Smooth muscle cell (in vitro differentiated cells): ENCODE results near the gene CEACAM4. TPM values are rescaled to one million over a fixed set of nuclear protein-coding genes. Genes with fewer than 3 reads are reported as not detected.

Experiments
- DNase-seq: peaks from one replicate; lab custom pipeline; 2025; ENCODE audit not compliant: unreplicated experiment; lab: John Stamatoyannopoulos, UW
- H2AFZ ChIP-seq: fragments of 200-600 bp; sonication (generic); 2 replicates; pipeline ENCODE4 v1.6.0; 2016; ENCODE audit warnings: antibody characterized with exemption, low read depth, mild to moderate bottlenecking
- H3F3A ChIP-seq: fragments of 200-600 bp; sonication (generic); 2 replicates; pipeline ENCODE4 v1.6.0; 2017; ENCODE audit warnings: antibody characterized with exemption, low read depth
- H3K27ac ChIP-seq: fragments of 200-600 bp; sonication (generic); 2 replicates; pipeline ENCODE4 v1.5.1; 2016; ENCODE audit warnings: low read depth, mild to moderate bottlenecking
- H3K27me3 ChIP-seq: fragments of 200-600 bp; sonication (generic); 2 replicates; pipeline ENCODE4 v1.6.1; 2016; ENCODE audit warnings: low read depth, mild to moderate bottlenecking
- H3K36me3 ChIP-seq: fragments of 200-600 bp; sonication (generic); 2 replicates; pipeline ENCODE4 v1.5.1; 2016; ENCODE audit warnings: low read depth
- H3K4me1 ChIP-seq: fragments of 200-600 bp; sonication (generic); 2 replicates; pipeline ENCODE4 v1.5.1; 2016; ENCODE audit warnings: low read depth
- H3K4me2 ChIP-seq: fragments of 200-600 bp; sonication (generic); 2 replicates; pipeline ENCODE4 v1.6.0; 2016; ENCODE audit warnings: mild to moderate bottlenecking
- H3K4me3 ChIP-seq: fragments of 200-600 bp; sonication (generic); 2 replicates; pipeline ENCODE4 v1.5.1; 2016; ENCODE audit warnings: mild to moderate bottlenecking
- H3K79me2 ChIP-seq: fragments of 200-600 bp; sonication (generic); 2 replicates; pipeline ENCODE4 v1.6.0; 2016; ENCODE audit warnings: low read depth, mild to moderate bottlenecking
- H3K9ac ChIP-seq: fragments of 200-600 bp; sonication (generic); 2 replicates; pipeline ENCODE4 v1.6.0; 2016; ENCODE audit warnings: low read depth
- H3K9me3 ChIP-seq: fragments of 200-600 bp; sonication (generic); replicated peaks from 2 replicates; pipeline ENCODE4 v1.5.1; 2016; ENCODE audit warnings: low read depth
- H4K20me1 ChIP-seq: fragments of 200-600 bp; sonication (generic); 2 replicates; pipeline ENCODE4 v1.6.0; 2016; ENCODE audit warnings: low read depth
- WGBS: methylation state at CpG from one replicate; pipeline ENCODE4 v1.1.7; 2016; ENCODE audit warnings: low lambda C conversion rate; 5-methylcytosine and 5-hydroxymethylcytosine counted together
- polyA plus RNA-seq: library from polyadenylated mRNA; unstranded; fragments of >200 nt; fragmentation: Nextera tagmentation; extraction: Ambion mirVana; gene quantifications from 2 replicates; pipeline ENCODE4 v1.2.1, GENCODE V29; 2016
- total RNA-seq: library from RNA; depleted of rRNA; stranded (reverse); fragments of >200 nt; gene quantifications from 2 replicates; pipeline ENCODE4 v1.2.3, GENCODE V29; 2014
- TF ChIP-seq, protein P1 (sequence below): fragments of 200-600 bp; sonication (generic); IDR thresholded peaks from 2 replicates; pipeline ENCODE4 v1.5.1; 2017; ENCODE audit warnings: borderline replicate concordance, mild to moderate bottlenecking, antibody characterized with exemption; ENCODE audit not compliant: insufficient read depth, poor library complexity, severe bottlenecking

The CEACAM4 gene
- total and polyA plus RNA-seq, 2 experiments from 2014 or later, result not detected

DNA sequence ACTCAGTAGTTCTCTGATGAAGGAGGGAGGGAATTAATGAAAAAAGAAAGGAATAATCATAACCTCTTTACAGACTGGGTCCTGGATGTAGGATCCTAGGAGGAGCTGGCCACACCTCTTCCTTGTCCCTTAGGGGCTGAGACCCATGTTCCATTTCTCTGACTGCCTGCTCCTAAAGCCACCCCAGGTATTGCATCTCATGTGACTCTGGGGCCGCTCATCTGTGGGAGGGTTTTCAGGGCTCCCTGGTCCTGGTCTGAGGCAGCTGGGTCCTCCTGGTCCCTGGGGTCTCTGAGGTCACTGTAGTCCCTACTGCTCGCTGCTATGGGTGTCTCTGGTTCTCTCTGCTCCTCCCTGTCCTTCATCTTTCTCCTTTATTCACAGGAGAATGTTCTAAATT, 48.0 kb downstream of the CEACAM4 start:
- no peaks in the 10 kb centered on the region for H4K20me1 ChIP-seq
- no peak overlapping the region for H3K27ac ChIP-seq
- no peak overlapping the region for H3K4me2 ChIP-seq
- no peak overlapping the region for H3K4me3 ChIP-seq
- H3K4me1 ChIP-seq, result no peaks in the 10 kb centered on the region
- WGBS, result 46% methylated on average over 2 of the region's 2 CpGs
- H2AFZ ChIP-seq, result no peak overlapping the region
- H3K79me2 ChIP-seq, result no peaks in the 10 kb centered on the region
- H3K27me3 ChIP-seq, result no peaks in the 10 kb centered on the region
- no peak for DNase-seq
- no peaks in the 10 kb centered on the region for H3K36me3 ChIP-seq
- TF ChIP-seq, protein P1, sequence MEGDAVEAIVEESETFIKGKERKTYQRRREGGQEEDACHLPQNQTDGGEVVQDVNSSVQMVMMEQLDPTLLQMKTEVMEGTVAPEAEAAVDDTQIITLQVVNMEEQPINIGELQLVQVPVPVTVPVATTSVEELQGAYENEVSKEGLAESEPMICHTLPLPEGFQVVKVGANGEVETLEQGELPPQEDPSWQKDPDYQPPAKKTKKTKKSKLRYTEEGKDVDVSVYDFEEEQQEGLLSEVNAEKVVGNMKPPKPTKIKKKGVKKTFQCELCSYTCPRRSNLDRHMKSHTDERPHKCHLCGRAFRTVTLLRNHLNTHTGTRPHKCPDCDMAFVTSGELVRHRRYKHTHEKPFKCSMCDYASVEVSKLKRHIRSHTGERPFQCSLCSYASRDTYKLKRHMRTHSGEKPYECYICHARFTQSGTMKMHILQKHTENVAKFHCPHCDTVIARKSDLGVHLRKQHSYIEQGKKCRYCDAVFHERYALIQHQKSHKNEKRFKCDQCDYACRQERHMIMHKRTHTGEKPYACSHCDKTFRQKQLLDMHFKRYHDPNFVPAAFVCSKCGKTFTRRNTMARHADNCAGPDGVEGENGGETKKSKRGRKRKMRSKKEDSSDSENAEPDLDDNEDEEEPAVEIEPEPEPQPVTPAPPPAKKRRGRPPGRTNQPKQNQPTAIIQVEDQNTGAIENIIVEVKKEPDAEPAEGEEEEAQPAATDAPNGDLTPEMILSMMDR, result no peak
- H3K9ac ChIP-seq, result no peak overlapping the region
- H3F3A ChIP-seq, result no peaks in the 10 kb centered on the region
- H3K9me3 ChIP-seq, result no peaks in the 10 kb centered on the region

DNA sequence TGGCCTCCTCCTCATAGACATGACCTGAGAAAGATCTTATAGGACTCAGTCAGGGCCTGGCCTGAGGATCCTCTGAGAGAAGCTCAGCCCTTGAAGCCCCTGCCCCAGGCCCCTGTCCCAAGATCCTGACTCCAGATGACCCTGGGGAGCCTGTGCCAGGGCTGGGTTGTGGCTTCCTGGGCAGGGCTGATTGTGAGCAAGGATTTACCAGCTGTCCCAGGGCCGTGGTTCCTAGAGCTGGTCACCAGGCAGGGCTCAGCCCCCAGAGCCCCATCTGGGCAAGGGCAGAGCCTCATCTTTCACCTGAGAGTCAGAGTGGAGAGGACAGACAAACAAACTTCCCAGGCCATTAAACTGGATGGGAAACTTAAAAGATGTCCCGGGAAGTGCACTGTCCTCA, 49.0 kb downstream of the CEACAM4 start:
- Histone ChIP-seq H3K4me1 (no peaks in the 10 kb centered on the region), H3K79me2 (no peaks in the 10 kb centered on the region), H3K27me3 (no peaks in the 10 kb centered on the region), H2AFZ (no peak overlapping the region), H3F3A (no peaks in the 10 kb centered on the region), H3K9ac (no peak overlapping the region), H3K4me3 (no peak overlapping the region), H3K9me3 (no peaks in the 10 kb centered on the region), H4K20me1 (no peaks in the 10 kb centered on the region), H3K4me2 (no peak overlapping the region), H3K36me3 (no peaks in the 10 kb centered on the region), H3K27ac (no peak overlapping the region)
- DNase-seq, result no peak
- TF ChIP-seq, protein P1, result no peak
- 64% methylated on average over 2 of the region's 2 CpGs for WGBS

- no peak overlapping the region for H3K9ac ChIP-seq
- 72% methylated on average over 19 of the region's 19 CpGs for WGBS
Observed at GRCh38 chr19:41577144-41577830, 49.6 kb downstream of the CEACAM4 start.

GRCh38 chr19:41575998-41576397, 50.9 kb downstream of the CEACAM4 start, which contains the start of gene CEACAM21:
CEACAM21 (plus strand) TSS chr19:41576166; CDS start chr19:41576275, 109 bp downstream.
- Histone ChIP-seq H3K36me3 (no peaks in the 10 kb centered on the region), H3K9ac (no peak within 1 kb of the TSS), H3K4me1 (no peaks in the 10 kb centered on the region), H3K4me2 (no peak within 1 kb of the TSS), H3K9me3 (no peaks in the 10 kb centered on the region), H3F3A (no peaks in the 10 kb centered on the region), H3K27me3 (no peaks in the 10 kb centered on the region), H4K20me1 (no peaks in the 10 kb centered on the region), H3K4me3 (no peak within 1 kb of the TSS), H2AFZ (no peak within 1 kb of the TSS), H3K79me2 (no peaks in the 10 kb centered on the region), H3K27ac (no peak within 1 kb of the TSS)
- DNase-seq, result no peak
- 55% methylated on average over 4 of the region's 4 CpGs for WGBS
- TF ChIP-seq, protein P1, result no peak

More at GRCh38 chr19:41577144-41577830, 49.6 kb downstream of the CEACAM4 start:
- no peak for DNase-seq
- H3K27ac ChIP-seq, result no peak overlapping the region
- H3K9me3 ChIP-seq, result no peaks in the 10 kb centered on the region
- no peak overlapping the region for H2AFZ ChIP-seq
- TF ChIP-seq, protein P1, result no peak
- H3F3A ChIP-seq, result no peaks in the 10 kb centered on the region
- no peak overlapping the region for H3K4me2 ChIP-seq
- H3K27me3 ChIP-seq, result no peaks in the 10 kb centered on the region
- H4K20me1 ChIP-seq, result no peaks in the 10 kb centered on the region
- no peaks in the 10 kb centered on the region for H3K4me1 ChIP-seq
- H3K79me2 ChIP-seq, result no peaks in the 10 kb centered on the region
- no peak overlapping the region for H3K4me3 ChIP-seq
- H3K36me3 ChIP-seq, result no peaks in the 10 kb centered on the region
